CD14-positive monocyte (primary cell): ENCODE results near the gene KMT2B. TPM values are rescaled to one million over a fixed set of nuclear protein-coding genes. Genes with fewer than 3 reads are reported as not detected.
"Not testable (repeated sequence)": the region's sequence is repeated elsewhere in the genome, so short reads cannot be mapped to it uniquely, and the experiment has no call there.

Source experiments
- DNase-seq, 3 donors: peaks; one replicate each; pipeline ENCODE4 v3.0.0-alpha.2; 2011 to 2022
- H2AFZ ChIP-seq: 2 replicates; pipeline ENCODE4 v1.6.0; 2012; ENCODE audit warnings: mild to moderate bottlenecking, low read depth, low read length, inconsistent platforms; ENCODE audit not compliant: insufficient read depth, poor library complexity, severe bottlenecking
- H3K27ac ChIP-seq, 2 donors: 1 replicate in 1 of 2; 2 replicates in 1 of 2; pipeline ENCODE4 v1.5.1; 2012 to 2013; ENCODE audit warnings: low read length in 2 of 2, control low read depth in 1 of 2, inconsistent platforms in 1 of 2, low read depth in 1 of 2, mild to moderate bottlenecking in 1 of 2
- H3K27me3 ChIP-seq, 2 donors: one replicate each; pipeline versions ENCODE4 v1.6.0 to v1.6.1; 2011 to 2013; ENCODE audit warnings: low read length in 2 of 2; ENCODE audit not compliant: control insufficient read depth in 2 of 2, insufficient read depth in 2 of 2
- H3K36me3 ChIP-seq, 2 donors: replicated peaks in 1 of 2; 1 replicate in 1 of 2; 2 replicates in 1 of 2; pipeline versions ENCODE4 v1.5.1 to v1.6.1; 2012 to 2013; ENCODE audit warnings: low read length in 2 of 2, control low read depth in 1 of 2, inconsistent platforms in 1 of 2, mild to moderate bottlenecking in 1 of 2; ENCODE audit not compliant: insufficient read depth in 2 of 2, control insufficient read depth in 1 of 2
- H3K4me1 ChIP-seq, 2 donors: 1 replicate in 1 of 2; 2 replicates in 1 of 2; pipeline versions ENCODE4 v1.5.1 to v1.6.1; 2012 to 2013; ENCODE audit warnings: low read length in 2 of 2, control low read depth in 1 of 2, inconsistent platforms in 1 of 2, mild to moderate bottlenecking in 1 of 2, moderate library complexity in 1 of 2; ENCODE audit not compliant: insufficient read depth in 2 of 2, control insufficient read depth in 1 of 2
- H3K4me2 ChIP-seq: replicated peaks from 2 replicates; pipeline ENCODE3; 2012; ENCODE audit warnings: low read length, moderate library complexity, mild to moderate bottlenecking; ENCODE audit not compliant: poor library complexity, severe bottlenecking; ENCODE audit errors: extremely low read depth
- H3K4me3 ChIP-seq, 3 experiments: fragments of 200-600 bp in 1 of 3; sonication (generic) in 1 of 3; replicated peaks in 1 of 3; 1 replicate in 2 of 3; 2 replicates in 1 of 3; pipeline ENCODE4 v1.5.1; 2011 to 2013; ENCODE audit warnings: low read length in 3 of 3, mild to moderate bottlenecking in 3 of 3, control low read depth in 2 of 3, low read depth in 2 of 3, inconsistent platforms in 1 of 3, moderate library complexity in 1 of 3
- H3K79me2 ChIP-seq: 2 replicates; pipeline ENCODE4 v1.6.0; 2012; ENCODE audit warnings: mild to moderate bottlenecking, control low read depth, inconsistent platforms, low read length, moderate library complexity; ENCODE audit not compliant: insufficient read depth
- H3K9ac ChIP-seq: 2 replicates; pipeline ENCODE4 v1.6.0; 2017; ENCODE audit warnings: low read length, mild to moderate bottlenecking; ENCODE audit not compliant: insufficient read depth, poor library complexity, severe bottlenecking
- H3K9me3 ChIP-seq, 2 donors: replicated peaks in 1 of 2; 1 replicate in 1 of 2; 2 replicates in 1 of 2; pipeline versions ENCODE4 v1.5.1 to v1.6.1; 2012 to 2013; ENCODE audit warnings: low read length in 2 of 2, control low read depth in 1 of 2; ENCODE audit not compliant: control insufficient read depth in 1 of 2, insufficient read depth in 1 of 2
- H4K20me1 ChIP-seq: 2 replicates; pipeline ENCODE4 v1.6.0; 2012; ENCODE audit warnings: mild to moderate bottlenecking, low read length, control low read depth, moderate library complexity; ENCODE audit not compliant: insufficient read depth
- H3K27ac Mint-ChIP-seq, 7 donors: one replicate each; pipeline ENCODE4 v1.8.0; 2020; ENCODE audit warnings: mild to moderate bottlenecking in 7 of 7, mixed read lengths in 7 of 7, moderate library complexity in 6 of 7, inconsistent platforms in 2 of 7
- H3K27me3 Mint-ChIP-seq, 3 donors: one replicate each; pipeline ENCODE4 v1.8.0; 2021 to 2022; ENCODE audit warnings: low read depth in 3 of 3, mild to moderate bottlenecking in 3 of 3, mixed read lengths in 3 of 3, moderate library complexity in 3 of 3, inconsistent platforms in 1 of 3
- H3K36me3 Mint-ChIP-seq, 2 donors: one replicate each; pipeline ENCODE4 v1.8.0; 2020; ENCODE audit warnings: mixed read lengths in 2 of 2, inconsistent platforms in 1 of 2, mild to moderate bottlenecking in 1 of 2
- H3K4me1 Mint-ChIP-seq: one replicate; pipeline ENCODE4 v1.8.0; 2020; ENCODE audit warnings: mild to moderate bottlenecking, mixed read lengths
- H3K4me3 Mint-ChIP-seq, 2 donors: one replicate each; pipeline ENCODE4 v1.8.0; 2020; ENCODE audit warnings: mild to moderate bottlenecking in 2 of 2, mixed read lengths in 2 of 2, moderate library complexity in 1 of 2
- H3K9me3 Mint-ChIP-seq, 7 donors: one replicate each; pipeline ENCODE4 v1.8.0; 2020 to 2022; ENCODE audit warnings: mixed read lengths in 7 of 7, mild to moderate bottlenecking in 6 of 7, moderate library complexity in 6 of 7, inconsistent platforms in 2 of 7
- CTCF ChIP-seq: fragments of 200-600 bp; IDR thresholded peaks from one replicate; pipeline ENCODE4 v1.8.0; 2022; ENCODE audit warnings: antibody characterized with exemption, mild to moderate bottlenecking
- WGBS: methylation state at CpG from one replicate; pipeline ENCODE4 v1.1.5; 2013; ENCODE audit warnings: missing lambda C conversion rate; ENCODE audit not compliant: insufficient coverage; 5-methylcytosine and 5-hydroxymethylcytosine counted together
- intact Hi-C, 2 donors: fragments of 100-400 bp; cut with micrococcal nuclease; formaldehyde crosslinking; loops; one replicate each; pipeline versions ENCODE4 v1.15.0 to v1.15.1; 2023
- polyA plus RNA-seq, 3 donors: library from polyadenylated mRNA; depleted of rRNA in 1 of 3; unstranded in 2 of 3; stranded (reverse) in 1 of 3; fragments of 300-500 nt in 2 of 3; fragments of >200 nt in 1 of 3; fragmentation: Illumina TruSeq in 2 of 3; gene quantifications; 1 replicate in 2 of 3; 2 replicates in 1 of 3; pipeline ENCODE4 v1.2.3, GENCODE V29; 2012 to 2021

KMT2B gene
- polyA plus RNA-seq, 3 donors = 0.32 to 63.6 (median 0.65) TPM

- Histone ChIP-seq H3K36me3 (peaks cover 8 to 22% of the 10 kb centered on the region in 2 donors), H2AFZ (no peak overlapping the region)
Measured at GRCh38 chr19:35768082-35768421, 50.2 kb downstream of the KMT2B start.

DNA sequence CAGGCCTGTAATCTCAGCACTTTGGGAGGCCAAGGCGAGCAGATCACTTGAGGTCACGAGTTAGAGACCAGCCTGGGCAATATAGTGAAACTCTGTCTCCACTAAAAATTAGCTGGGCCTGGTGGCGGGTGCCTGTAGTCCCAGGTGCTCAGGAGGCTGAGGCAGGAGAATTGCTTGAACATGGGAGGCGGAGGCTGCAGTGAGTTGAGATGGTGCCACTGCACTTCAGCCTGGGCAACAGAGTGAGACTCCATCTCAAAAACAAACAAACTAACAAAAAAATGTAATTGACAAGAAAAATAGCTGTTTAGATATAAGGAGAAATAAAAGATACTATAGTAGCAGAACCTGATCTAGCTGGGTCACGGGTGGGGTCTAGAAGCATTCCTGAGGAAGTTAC, 54.6 kb downstream of the KMT2B start:
- Histone ChIP-seq H3K4me1 (peaks cover 14 to 19% of the 10 kb centered on the region in 2 donors), H3K79me2 (peaks cover 18% of the 10 kb centered on the region)
- H3K27me3 ChIP-seq, H3K4me2 ChIP-seq, H3K9ac ChIP-seq, H3K27me3 Mint-ChIP-seq, H4K20me1 ChIP-seq, H3K9me3 Mint-ChIP-seq, H3K36me3 ChIP-seq, H3K4me3 ChIP-seq, DNase-seq, H2AFZ ChIP-seq, H3K4me3 Mint-ChIP-seq, H3K27ac ChIP-seq, H3K27ac Mint-ChIP-seq, H3K9me3 ChIP-seq: not testable (repeated sequence)
- Mint-ChIP-seq H3K36me3 (peaks cover 6 to 13% of the 10 kb centered on the region in 2 donors), H3K4me1 (peaks cover 23% of the 10 kb centered on the region)
- intact Hi-C loops = loop anchor here in 1 of 2 donors (10.0 kb wide), 2 partner anchors 102 to 282 kb away; partner anchors contain the start of genes THAP8 and WDR62
- WGBS = 100% methylated on average over 3 of the region's 5 CpGs

More at GRCh38 chr19:35768082-35768421, 50.2 kb downstream of the KMT2B start:
- Histone ChIP-seq H3K4me3 (no peak overlapping the region), H3K27ac (no peak overlapping the region), H3K27me3 (no peaks in the 10 kb centered on the region), H3K9ac (no peak overlapping the region), H4K20me1 (no peaks in the 10 kb centered on the region), H3K4me1 (no peaks in the 10 kb centered on the region), H3K9me3 (no peaks in the 10 kb centered on the region), H3K79me2 (no peaks in the 10 kb centered on the region), H3K4me2 (no peak overlapping the region)
- intact Hi-C loops = no loop called here
- Mint-ChIP-seq H3K9me3 (peaks cover 0 to 2% (median 0%) of the 10 kb centered on the region in 7 donors), H3K4me1 (no peaks in the 10 kb centered on the region), H3K27me3 (no peaks in the 10 kb centered on the region), H3K27ac (no peak overlapping the region), H3K4me3 (no peak overlapping the region), H3K36me3 (peaks cover 24 to 47% of the 10 kb centered on the region in 2 donors)
- no peak for DNase-seq
- no peak for TF ChIP-seq CTCF
- WGBS = 92% methylated on average over 12 of the region's 15 CpGs
